ENCODE measurements around the gene ARHGAP24.

- TF ChIP-seq CTCF (IDR thresholded peaks at IDR 0.05) (no peak), EZH2 (IDR thresholded peaks at IDR 0.05; ENCODE audit: borderline replicate concordance, insufficient read depth, low read depth, low read length, poor library complexity, severe bottlenecking) (no peak)
These were observed 98.3 kb downstream of the ARHGAP24 start for GRCh38 chr4:85573270-85573669.
